ENCODE measurements around the gene UBE3B.

Gene UBE3B

DNA sequence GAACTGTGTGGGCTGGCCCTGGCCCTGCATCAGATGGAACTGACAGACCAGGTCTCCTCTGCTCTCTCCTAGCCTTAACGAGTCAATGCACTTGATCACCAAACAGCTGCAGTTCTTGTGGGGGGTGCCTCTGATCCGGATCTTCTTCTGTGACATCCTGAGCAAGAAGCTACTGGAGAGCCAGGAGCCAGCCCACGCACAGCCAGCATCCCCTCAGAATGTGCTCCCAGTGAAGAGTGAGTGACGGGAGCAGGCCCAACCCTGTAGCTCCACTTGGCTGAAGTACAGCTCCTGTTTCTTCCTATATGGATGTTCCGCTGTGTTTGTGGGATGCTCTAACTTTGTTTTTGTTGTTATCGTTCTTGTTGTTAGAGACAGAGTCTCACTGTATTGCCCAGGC lies 23.9 kb downstream of the UBE3B start:
- DNase-seq: no peak

GRCh38 chr12:109502332-109502731 lies 24.9 kb downstream of the UBE3B start:
- DNase-seq: no peak

- DNase-seq: no peak
These were observed 26.2 kb downstream of the UBE3B start for GRCh38 chr12:109503611-109504010.

- no peak for DNase-seq
These were observed 26.6 kb downstream of the UBE3B start for GRCh38 chr12:109504068-109504467.

DNA sequence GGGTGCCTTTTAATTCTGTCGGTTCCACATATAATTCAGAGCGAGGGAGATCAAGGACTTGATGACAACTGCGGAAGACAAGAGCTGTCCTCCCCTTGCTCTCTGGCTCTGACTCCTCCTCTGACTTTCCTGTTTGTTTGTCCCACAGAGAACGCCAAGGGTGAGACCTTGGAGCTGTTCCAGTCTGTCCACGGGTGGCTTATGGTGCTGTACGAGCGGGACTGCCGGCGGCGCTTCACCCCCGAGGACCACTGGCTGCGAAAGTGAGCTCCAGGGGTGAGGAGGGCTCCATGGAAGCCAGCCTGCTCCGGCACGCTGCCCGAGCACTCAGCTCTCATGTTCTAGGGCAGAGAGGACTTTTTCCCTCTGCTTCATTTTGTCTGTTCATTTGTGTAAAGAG lies 32.8 kb downstream of the UBE3B start:
- DNase-seq: no peak

- no peak for DNase-seq
These were observed 35.2 kb downstream of the UBE3B start for GRCh38 chr12:109512608-109513007.

DNA sequence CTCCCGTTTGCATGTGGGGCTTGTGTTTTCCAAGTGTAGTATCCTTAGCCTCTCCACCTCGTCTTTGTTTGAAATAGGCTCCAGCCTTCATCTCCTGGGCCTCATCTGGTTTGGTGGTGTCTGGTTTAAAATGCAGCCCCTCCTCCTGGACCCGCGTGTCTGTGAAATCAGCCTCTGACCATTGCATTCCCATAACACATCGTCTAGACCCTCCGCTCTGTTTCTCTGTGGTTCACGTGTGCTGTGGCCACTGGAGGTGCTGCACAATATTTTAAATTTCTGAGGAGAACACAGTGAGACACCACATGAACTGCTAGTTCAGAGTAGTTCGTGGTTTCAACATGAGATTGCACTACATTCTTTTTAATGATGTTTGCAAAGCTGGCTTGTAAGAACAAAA lies 35.6 kb downstream of the UBE3B start:
- DNase-seq: peak; percentile 67

DNA sequence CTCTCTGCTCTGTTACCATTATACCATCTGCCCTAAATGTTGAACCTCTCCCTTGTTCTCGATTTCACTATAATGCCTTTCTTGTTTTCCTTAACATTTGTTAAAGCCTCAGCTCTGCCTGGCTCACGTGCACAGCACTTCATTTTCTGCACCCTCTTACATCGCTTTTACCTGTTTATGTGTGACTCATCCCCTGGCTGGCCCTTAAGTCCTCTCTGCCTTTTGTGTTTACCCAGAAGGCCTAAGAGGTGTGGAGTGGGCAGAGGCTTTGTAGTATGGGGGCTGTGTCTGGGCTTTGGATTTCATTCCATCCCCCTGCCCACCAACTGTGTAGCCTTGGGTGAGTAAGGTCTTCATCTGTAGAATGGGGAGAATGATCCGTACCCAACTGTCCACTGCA lies 36.5 kb downstream of the UBE3B start:
- DNase-seq: peak; percentile 54

DNA sequence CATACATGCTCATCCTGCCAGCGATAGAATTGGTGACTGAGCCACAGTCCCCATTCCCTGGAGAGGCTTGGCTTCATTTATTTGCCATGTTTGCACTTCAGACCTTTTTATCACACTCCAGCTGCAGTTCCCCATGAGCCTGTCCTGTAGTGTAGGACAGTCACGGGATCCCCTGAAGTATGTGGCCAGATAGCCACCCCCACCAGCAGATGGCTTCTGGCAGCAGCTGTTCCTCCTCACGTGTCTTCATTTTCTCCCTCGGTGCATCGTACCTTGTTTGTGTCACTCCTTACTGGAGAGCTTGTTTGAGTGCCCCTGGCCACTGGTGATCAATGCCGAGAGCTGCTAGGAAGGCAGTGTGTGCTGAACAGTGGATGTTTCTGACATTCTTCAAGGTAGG lies 40.2 kb downstream of the UBE3B start:
- DNase-seq: peak; percentile 51

- DNase-seq: peak; percentile 78
These were observed 41.6 kb downstream of the UBE3B start for GRCh38 chr12:109518820-109519665.

- no peak for DNase-seq
These were observed 42.4 kb downstream of the UBE3B start for GRCh38 chr12:109519787-109520186.

DNA sequence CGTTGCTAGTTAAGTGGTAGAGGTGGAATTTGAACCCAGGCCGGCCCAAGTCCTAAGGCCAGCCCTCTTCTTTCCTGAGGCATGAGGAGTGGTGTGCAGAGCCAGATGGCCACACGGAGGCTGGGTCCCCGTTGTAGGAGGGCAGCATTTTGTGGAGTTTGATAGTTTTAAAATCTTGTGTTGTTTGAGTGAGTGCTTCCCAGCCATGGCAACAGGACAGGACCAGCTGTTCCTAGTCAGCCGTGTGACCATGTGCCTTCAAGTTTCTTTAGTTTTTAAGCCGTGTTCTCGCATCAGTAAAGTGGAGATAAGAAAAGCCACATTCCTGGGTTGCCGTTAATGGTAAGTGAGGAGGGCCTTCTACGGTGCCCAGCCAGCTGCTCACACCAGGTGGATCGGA lies 44.4 kb downstream of the UBE3B start:
- DNase-seq: no peak

GRCh38 chr12:109523071-109523470 lies 45.6 kb downstream of the UBE3B start:
- peak; percentile 54 for DNase-seq

DNA sequence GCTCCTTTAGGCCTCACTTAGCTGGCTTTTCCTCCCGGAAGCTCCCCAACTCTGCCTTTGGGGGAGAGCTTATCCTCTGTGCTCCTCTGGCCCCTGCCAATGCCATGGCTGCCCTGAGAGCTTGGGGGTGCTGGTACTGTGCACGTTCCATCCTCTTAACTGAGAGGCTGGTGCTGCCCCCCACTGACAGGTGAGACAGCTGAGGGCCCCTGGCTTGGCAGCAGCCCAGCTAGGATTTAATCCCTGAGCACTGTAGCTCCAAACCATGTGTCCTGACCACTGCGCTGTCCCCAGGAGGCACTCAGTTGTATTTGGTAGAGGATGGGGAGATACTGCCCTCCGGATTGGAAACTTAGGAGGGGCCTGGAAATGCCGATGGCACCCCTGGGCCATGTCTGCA lies 46.1 kb downstream of the UBE3B start:
- no peak for DNase-seq

GRCh38 chr12:109524466-109525278 lies 47.2 kb downstream of the UBE3B start:
- DNase-seq: no peak

GRCh38 chr12:109525279-109525585 lies 47.8 kb downstream of the UBE3B start:
- DNase-seq: peak; percentile 79

- no peak for DNase-seq
These were observed 50.2 kb downstream of the UBE3B start for GRCh38 chr12:109527489-109528123.

DNA sequence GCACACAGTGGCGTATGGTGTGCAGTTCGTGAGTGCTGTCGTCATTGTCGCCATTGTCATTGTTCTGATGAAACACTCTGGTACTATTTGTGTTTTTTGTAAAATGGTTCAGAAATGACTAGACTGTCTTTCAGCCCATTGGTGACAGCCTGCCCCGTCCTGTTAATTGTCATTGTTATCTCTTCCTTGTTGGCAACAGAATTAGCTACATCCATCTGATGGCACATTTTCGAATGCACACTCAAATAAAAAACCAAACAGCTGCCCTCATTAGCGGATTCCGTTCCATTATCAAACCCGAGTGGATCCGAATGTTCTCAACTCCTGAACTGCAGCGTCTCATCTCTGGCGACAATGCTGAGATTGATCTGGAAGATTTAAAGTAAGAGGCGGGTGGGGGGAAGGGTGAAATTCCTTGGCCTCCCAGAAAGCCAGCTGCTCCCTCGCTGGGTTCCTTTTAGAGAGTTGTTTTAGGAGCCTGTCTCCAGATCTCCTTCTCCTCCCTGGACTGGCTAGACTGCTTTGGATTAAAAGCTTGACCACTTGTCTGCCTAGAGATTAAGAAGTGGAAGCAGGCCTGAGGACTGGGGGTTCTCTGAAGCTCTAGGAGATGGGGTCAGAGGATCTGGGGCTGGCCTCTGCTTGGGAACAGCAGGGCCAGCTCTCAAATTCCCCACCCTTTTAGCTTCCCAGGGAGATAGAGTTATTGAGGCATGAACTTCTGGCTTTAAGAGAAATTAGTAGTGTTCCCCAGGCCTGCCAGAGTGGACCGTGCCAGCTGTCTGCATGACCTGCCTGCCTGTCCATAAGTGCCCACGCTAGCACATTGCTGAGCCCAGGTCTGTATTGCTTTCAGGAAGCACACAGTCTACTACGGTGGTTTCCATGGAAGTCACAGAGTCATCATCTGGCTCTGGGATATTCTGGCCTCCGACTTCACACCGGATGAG lies 52.5 kb downstream of the UBE3B start:
- DNase-seq: peak; percentile 83

GRCh38 chr12:109531411-109531810 lies 54.0 kb downstream of the UBE3B start:
- DNase-seq: no peak

GRCh38 chr12:109532721-109533486 lies 55.5 kb downstream of the UBE3B start:
- DNase-seq: no peak

GRCh38 chr12:109533487-109533740 lies 56.0 kb downstream of the UBE3B start:
- no peak for DNase-seq

DNA sequence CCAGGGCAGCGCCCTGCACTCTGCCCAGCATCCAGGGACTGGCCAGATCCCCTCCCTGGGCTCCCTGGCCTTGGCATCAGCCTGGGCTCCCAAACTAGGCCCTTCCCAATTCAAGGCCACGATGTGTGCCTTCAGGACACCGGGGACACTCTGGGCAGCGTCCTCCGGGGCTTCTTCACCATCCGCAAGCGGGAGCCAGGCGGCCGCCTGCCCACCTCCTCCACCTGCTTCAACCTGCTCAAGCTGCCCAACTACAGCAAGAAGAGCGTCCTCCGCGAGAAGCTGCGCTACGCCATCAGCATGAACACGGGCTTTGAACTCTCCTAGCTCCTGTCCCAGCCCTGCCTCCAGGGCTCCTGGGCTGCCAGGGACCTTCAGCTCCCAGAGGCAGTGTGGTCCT lies 57.0 kb downstream of the UBE3B start:
- no peak for DNase-seq
